ENCODE results near the gene MOB3A.

The MOB3A gene

DNA sequence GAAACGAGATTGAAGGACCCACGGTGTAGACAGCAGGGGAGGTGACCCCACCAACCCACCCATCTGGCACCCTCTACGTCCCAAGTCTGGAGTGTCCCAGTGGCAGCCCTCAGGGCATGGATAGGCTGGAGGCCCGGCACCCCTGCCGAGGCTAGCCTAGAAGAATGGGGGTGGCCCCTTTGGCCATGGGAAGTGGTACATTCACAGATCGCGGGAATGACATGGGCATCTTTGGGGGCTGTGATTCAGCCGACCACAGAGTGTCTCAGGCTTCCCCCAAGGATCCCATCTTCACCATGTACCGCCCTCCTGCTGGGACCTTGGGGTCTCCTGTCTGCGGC lies 33.8 kb downstream of the MOB3A start:
- POLR2A ChIA-PET, result interaction anchor here (0.8 to 5.3 kb wide), 4 partner anchors 10 to 76 kb away, joined by 3 to 33 read pairs (median 3); partner anchors contain the start of gene MKNK2
- CTCF ChIA-PET, result no interaction called here
- TF ChIP-seq ARNT (IDR thresholded peaks at IDR 0.05) (no peak), ELF4 (IDR thresholded peaks at IDR 0.05) (no peak), ZNF384 (IDR thresholded peaks at IDR 0.05) (no peak), SUZ12 (IDR thresholded peaks at IDR 0.05) (no peak), FOXM1 (IDR thresholded peaks at IDR 0.05; ENCODE audit: borderline replicate concordance) (no peak), BHLHE40 (IDR thresholded peaks at IDR 0.05; ENCODE audit: borderline replicate concordance) (no peak), FOXK2 (IDR thresholded peaks at IDR 0.05) (no peak), L3MBTL2 (conservative IDR thresholded peaks at IDR 0.05) (no peak), NFRKB (IDR thresholded peaks at IDR 0.05) (no peak), CTBP1 (IDR thresholded peaks at IDR 0.05; ENCODE audit: borderline replicate concordance) (no peak), LEF1 (IDR thresholded peaks at IDR 0.05; ENCODE audit: borderline replicate concordance) (no peak), FOXA1 (IDR thresholded peaks at IDR 0.05) (no peak), TARDBP (IDR thresholded peaks at IDR 0.05) (no peak), HDGF (IDR thresholded peaks at IDR 0.05; ENCODE audit: borderline replicate concordance) (no peak), SP1 (IDR thresholded peaks at IDR 0.05) (no peak)
- TF ChIP-seq, protein P1, sequence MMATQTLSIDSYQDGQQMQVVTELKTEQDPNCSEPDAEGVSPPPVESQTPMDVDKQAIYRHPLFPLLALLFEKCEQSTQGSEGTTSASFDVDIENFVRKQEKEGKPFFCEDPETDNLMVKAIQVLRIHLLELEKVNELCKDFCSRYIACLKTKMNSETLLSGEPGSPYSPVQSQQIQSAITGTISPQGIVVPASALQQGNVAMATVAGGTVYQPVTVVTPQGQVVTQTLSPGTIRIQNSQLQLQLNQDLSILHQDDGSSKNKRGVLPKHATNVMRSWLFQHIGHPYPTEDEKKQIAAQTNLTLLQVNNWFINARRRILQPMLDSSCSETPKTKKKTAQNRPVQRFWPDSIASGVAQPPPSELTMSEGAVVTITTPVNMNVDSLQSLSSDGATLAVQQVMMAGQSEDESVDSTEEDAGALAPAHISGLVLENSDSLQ (IDR thresholded peaks at IDR 0.05), result no peak

DNA sequence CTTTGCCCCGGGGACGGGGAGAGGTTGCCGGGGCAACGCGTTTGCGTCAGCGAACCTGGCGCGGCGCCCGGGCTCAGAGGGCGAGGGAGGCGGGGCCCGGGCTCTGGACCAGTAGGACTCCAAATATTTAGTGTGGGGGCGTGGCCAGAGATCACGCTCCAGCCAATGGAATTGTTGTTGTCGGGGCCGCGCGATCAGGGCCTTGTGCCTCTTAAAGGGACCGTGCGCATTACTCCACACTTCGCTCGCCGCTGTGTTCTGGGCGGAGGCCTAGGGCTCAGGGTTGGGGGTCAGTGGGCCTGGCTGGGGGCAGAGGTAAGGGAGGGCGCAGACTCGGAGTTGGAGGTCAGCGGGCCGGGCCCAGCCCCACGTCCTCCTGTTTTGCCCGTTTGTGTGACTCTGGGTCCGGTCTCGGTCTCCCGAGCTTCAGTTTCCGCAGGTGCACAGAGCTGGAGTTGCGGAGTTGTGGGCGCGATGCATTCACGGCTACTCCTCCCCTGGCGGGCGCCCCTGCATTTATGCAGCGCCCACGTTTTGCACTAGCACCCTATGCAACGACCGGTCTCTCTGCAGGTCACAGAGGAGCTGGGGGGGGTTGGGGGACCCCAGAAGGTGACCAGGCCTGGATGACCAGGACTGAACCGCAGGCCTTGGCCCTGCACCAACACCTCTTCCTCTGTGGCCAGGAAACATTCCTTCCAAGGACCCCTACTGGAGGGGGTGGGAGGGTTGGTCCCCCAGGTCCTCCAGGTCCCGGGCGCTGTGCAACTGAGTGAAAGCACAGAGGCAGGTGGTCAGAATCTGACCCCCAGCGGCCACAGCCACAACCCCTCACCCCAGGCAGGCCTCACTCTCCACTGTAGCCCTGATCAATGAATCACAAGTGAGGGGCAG lies 34.4 kb downstream of the MOB3A start:
- ChIA-PET CTCF (no interaction called here), POLR2A (interaction anchor here (0.8 to 5.3 kb wide), 3 partner anchors 10 to 27 kb away, joined by 3 to 33 read pairs (median 3); partner anchors contain the start of gene MKNK2)
- no peak for TF ChIP-seq LEF1 (IDR thresholded peaks at IDR 0.05; ENCODE audit: borderline replicate concordance)
- no peak for TF ChIP-seq ZNF384 (IDR thresholded peaks at IDR 0.05)
- no peak for TF ChIP-seq NFRKB (IDR thresholded peaks at IDR 0.05)
- TF ChIP-seq TARDBP (IDR thresholded peaks at IDR 0.05), result no peak
- peak; percentile 99 for DNase-seq (ENCODE audit: extremely low spot score)

More for the DNA sequence above, 33.8 kb downstream of the MOB3A start:
- no peak for DNase-seq (ENCODE audit: extremely low spot score)

DNA sequence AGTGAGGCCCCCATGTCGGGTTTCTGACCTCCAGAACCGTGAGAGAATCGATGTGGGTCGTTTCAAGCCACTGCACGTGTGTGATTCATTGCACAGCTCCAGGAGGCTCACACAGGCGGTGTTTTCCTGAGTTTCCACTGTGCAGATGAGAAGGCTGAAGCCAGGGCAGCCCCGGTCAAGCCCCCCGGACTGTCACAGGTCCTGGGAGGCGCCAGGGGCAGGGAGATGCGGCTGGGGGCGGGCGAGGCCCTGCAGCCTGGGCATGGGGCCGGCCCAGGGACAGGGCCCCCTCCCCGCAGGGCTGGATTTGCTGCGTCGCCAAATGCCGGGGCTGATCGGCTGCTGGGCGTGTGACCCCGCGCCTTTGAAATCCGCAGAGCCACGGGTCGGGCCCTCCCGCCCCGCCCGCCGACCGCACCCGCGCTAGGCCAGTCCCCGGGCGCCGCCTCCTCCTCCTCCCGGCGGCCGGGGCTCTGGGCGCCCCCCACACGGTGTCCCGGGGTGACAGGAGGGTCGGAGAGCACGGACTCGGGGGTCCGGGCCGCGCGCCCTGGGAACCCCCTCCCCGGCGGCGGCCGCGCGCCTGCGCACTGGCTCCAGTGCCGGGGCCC lies 35.1 kb downstream of the MOB3A start:
- POLR2A ChIA-PET, result interaction anchor here (1.5 to 5.3 kb wide), 4 partner anchors 9 to 26 kb away, joined by 3 to 33 read pairs (median 10); partner anchors contain the start of gene MKNK2
- no peak for TF ChIP-seq ARNT (IDR thresholded peaks at IDR 0.05)
- peak; percentile 59 for TF ChIP-seq L3MBTL2 (conservative IDR thresholded peaks at IDR 0.05)
- TF ChIP-seq, protein P1 (IDR thresholded peaks at IDR 0.05), result no peak
- no peak for TF ChIP-seq HDGF (IDR thresholded peaks at IDR 0.05; ENCODE audit: borderline replicate concordance)
- TF ChIP-seq TARDBP (IDR thresholded peaks at IDR 0.05), result no peak
- DNase-seq (ENCODE audit: extremely low spot score), result no peak
- CTCF ChIA-PET, result no interaction called here

DNA sequence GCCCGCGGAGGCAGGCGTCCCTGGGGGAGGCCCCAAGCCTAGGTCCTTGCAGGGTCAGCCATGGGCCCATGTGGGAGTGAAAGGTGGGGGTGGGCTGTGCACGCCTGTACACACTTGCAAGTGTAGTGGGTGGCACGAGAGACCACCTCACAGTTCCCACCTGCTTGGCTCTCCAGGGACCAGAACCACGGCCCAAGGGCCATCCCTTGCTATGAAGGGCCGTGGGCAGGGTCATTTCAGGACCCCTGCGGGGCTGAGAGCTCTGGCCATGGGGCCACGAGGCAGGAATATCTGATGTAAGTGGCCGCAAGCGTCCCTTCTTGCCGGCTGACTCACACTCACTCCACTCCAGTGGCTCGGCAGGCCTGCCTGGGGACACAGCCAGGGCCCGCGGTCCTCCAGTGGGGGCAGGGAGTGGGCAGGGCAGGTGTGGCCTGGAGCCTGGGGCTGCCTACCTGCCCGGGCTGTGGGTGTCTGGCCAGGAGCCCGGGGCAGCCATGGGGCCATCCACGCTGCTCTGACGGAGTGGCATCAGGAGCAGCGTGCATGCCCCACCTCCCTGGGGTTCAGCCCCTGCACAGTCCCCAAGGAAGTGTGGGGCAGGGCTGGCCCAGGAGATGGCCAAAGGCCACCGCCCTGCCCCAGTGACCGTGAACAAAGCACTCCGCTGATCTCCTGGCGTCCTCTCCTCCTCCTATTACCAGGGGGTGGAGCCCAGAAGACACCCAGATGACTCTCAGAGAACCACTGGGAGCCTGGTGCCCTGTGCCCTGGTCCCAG lies 36.5 kb downstream of the MOB3A start:
- POLR2A ChIA-PET, result interaction anchor here (1.1 to 5.3 kb wide), 6 partner anchors 8 to 123 kb away, joined by 3 to 33 read pairs (median 8); partner anchors contain the start of gene MKNK2
- CTCF ChIA-PET, result no interaction called here
- DNase-seq (ENCODE audit: extremely low spot score), result no peak
- TF ChIP-seq BHLHE40 (IDR thresholded peaks at IDR 0.05; ENCODE audit: borderline replicate concordance), result no peak
- no peak for TF ChIP-seq ARNT (IDR thresholded peaks at IDR 0.05)
- TF ChIP-seq L3MBTL2 (conservative IDR thresholded peaks at IDR 0.05), result 0 out of 2 replicates have a peak, but pooled peaks have one; percentile 18
- 0 out of 2 replicates have a peak, but pooled peaks have one; percentile 38 for TF ChIP-seq HDGF (IDR thresholded peaks at IDR 0.05; ENCODE audit: borderline replicate concordance)
- no peak for TF ChIP-seq SUZ12 (IDR thresholded peaks at IDR 0.05)
- TF ChIP-seq SP1 (IDR thresholded peaks at IDR 0.05), result no peak

DNA sequence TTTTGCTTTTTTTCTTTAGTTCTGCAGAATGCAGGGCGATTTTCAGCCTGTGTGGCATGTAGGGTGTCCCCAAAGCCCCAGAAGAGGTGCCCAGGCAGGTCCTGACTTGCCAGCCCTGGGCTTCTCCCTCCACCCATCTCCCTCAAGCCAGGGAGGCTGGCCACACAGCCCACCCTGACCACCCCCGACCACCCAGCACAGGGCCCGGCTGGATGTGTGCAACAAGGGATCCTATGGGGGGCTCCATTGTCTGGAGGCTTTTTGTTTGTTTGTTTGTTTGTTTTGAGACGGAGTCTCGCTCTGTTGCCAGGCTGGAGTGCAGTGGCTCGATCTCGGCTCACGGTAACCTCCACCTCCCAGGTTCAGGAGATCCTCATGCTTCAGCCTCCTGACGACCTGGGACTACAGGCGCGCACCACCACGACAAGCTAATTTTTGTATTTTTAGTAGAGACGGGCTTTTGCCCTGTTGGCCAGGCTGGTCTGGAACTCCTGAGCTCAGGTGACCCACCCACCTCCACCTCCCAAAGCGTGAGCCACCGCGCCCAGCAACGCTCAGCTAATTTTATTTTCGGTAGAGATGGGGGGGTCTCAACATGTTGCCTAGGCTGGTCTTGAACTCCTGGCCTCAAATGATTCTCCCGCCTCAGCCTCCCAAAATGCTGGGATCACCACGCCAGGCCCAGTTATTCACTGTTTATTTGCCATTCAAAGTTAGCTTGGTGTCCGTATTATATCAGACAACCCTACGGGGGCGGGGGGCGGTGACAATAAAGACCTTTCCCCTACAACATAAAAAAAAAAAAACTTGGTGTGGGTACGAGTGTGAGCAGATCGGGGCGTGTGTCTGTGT lies 37.3 kb downstream of the MOB3A start:
- DNase-seq (ENCODE audit: extremely low spot score), result no peak
- TF ChIP-seq TARDBP (IDR thresholded peaks at IDR 0.05) (no peak), FOXA1 (IDR thresholded peaks at IDR 0.05) (no peak), CTBP1 (IDR thresholded peaks at IDR 0.05; ENCODE audit: borderline replicate concordance) (no peak), L3MBTL2 (conservative IDR thresholded peaks at IDR 0.05) (no peak), LEF1 (IDR thresholded peaks at IDR 0.05; ENCODE audit: borderline replicate concordance) (no peak), HDGF (IDR thresholded peaks at IDR 0.05; ENCODE audit: borderline replicate concordance) (no peak), SUZ12 (IDR thresholded peaks at IDR 0.05) (no peak)
- TF ChIP-seq, protein P1 (IDR thresholded peaks at IDR 0.05), result no peak
- ChIA-PET CTCF (interaction anchor here (0.6 kb wide), 1 partner anchor 161 kb away, joined by 3 read pairs; no protein-coding TSS in a partner anchor), POLR2A (interaction anchor here (1.1 to 5.3 kb wide), 5 partner anchors 7 to 122 kb away, joined by 3 to 33 read pairs (median 6); partner anchors contain the start of gene MKNK2)

All from HEK293T (cell line).